Panc1 (cell line): ENCODE measurements around the gene TBC1D10B.
"Not testable (repeated sequence)": the region's sequence is repeated elsewhere in the genome, so short reads cannot be mapped to it uniquely, and the experiment has no call there.

Source experiments
- POLR2AphosphoS5 ChIP-seq: IDR thresholded peaks from 2 replicates; pipeline ENCODE4 v1.6.1; 2012; ENCODE audit warnings: mild to moderate bottlenecking, low read depth, low read length, moderate library complexity
- SIN3A ChIP-seq: IDR thresholded peaks from 2 replicates; pipeline ENCODE4 v1.6.1; 2012; ENCODE audit warnings: low read depth, mild to moderate bottlenecking, low read length, moderate library complexity, borderline replicate concordance; ENCODE audit not compliant: insufficient read depth
- TCF7L2 ChIP-seq: IDR thresholded peaks from 2 replicates; pipeline ENCODE4 v1.6.1; 2011; ENCODE audit warnings: mild to moderate bottlenecking, low read depth, low read length, inconsistent platforms
- TF ChIP-seq, protein P1 (sequence below): fragments of 450-650 bp; IDR thresholded peaks from 2 replicates; pipeline ENCODE4 v1.5.1; 2017; ENCODE audit warnings: mild to moderate bottlenecking
- TF ChIP-seq, protein P2 (sequence below), 2 experiments: IDR thresholded peaks; 2 replicates each; pipeline ENCODE4 v1.6.1; 2011 to 2012; ENCODE audit warnings: low read depth in 2 of 2, control low read depth in 1 of 2, low read length in 1 of 2, mild to moderate bottlenecking in 1 of 2, moderate library complexity in 1 of 2; ENCODE audit not compliant: insufficient read depth in 1 of 2

DNA sequence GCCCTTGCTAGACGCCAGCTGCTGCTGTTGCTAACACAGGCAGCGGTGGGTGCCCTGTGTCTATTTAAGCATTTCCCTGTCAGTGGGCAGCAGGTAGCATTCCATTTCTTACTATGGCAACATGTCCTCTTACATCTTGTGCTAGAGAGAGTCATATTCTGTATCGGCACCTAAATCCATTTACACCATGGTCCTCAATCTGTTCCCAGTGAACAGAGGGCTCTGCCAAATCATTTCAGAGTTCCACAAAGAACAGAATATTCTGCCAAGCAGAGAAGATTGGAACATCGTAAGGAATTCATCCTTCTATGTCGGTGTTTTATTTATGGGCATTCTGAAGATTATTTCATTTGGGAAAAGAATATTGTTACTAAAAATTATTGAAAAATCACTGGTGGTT is 31.6 kb downstream of the TBC1D10B start:
- not testable (repeated sequence) for TF ChIP-seq SIN3A, POLR2AphosphoS5, TCF7L2
- TF ChIP-seq, protein P1, sequence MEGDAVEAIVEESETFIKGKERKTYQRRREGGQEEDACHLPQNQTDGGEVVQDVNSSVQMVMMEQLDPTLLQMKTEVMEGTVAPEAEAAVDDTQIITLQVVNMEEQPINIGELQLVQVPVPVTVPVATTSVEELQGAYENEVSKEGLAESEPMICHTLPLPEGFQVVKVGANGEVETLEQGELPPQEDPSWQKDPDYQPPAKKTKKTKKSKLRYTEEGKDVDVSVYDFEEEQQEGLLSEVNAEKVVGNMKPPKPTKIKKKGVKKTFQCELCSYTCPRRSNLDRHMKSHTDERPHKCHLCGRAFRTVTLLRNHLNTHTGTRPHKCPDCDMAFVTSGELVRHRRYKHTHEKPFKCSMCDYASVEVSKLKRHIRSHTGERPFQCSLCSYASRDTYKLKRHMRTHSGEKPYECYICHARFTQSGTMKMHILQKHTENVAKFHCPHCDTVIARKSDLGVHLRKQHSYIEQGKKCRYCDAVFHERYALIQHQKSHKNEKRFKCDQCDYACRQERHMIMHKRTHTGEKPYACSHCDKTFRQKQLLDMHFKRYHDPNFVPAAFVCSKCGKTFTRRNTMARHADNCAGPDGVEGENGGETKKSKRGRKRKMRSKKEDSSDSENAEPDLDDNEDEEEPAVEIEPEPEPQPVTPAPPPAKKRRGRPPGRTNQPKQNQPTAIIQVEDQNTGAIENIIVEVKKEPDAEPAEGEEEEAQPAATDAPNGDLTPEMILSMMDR: not testable (repeated sequence)
- TF ChIP-seq, protein P2, sequence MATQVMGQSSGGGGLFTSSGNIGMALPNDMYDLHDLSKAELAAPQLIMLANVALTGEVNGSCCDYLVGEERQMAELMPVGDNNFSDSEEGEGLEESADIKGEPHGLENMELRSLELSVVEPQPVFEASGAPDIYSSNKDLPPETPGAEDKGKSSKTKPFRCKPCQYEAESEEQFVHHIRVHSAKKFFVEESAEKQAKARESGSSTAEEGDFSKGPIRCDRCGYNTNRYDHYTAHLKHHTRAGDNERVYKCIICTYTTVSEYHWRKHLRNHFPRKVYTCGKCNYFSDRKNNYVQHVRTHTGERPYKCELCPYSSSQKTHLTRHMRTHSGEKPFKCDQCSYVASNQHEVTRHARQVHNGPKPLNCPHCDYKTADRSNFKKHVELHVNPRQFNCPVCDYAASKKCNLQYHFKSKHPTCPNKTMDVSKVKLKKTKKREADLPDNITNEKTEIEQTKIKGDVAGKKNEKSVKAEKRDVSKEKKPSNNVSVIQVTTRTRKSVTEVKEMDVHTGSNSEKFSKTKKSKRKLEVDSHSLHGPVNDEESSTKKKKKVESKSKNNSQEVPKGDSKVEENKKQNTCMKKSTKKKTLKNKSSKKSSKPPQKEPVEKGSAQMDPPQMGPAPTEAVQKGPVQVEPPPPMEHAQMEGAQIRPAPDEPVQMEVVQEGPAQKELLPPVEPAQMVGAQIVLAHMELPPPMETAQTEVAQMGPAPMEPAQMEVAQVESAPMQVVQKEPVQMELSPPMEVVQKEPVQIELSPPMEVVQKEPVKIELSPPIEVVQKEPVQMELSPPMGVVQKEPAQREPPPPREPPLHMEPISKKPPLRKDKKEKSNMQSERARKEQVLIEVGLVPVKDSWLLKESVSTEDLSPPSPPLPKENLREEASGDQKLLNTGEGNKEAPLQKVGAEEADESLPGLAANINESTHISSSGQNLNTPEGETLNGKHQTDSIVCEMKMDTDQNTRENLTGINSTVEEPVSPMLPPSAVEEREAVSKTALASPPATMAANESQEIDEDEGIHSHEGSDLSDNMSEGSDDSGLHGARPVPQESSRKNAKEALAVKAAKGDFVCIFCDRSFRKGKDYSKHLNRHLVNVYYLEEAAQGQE (IDR thresholded peaks at IDR 0.05; ENCODE audit: insufficient read depth in 1 of 2, low read depth in 2 of 2, low read length in 1 of 2): not testable (repeated sequence)
